Measurements from ENCODE around the gene SLC25A10.
"Not testable (repeated sequence)": the region's sequence is repeated elsewhere in the genome, so short reads cannot be mapped to it uniquely, and the experiment has no call there.

SLC25A10 gene

DNA sequence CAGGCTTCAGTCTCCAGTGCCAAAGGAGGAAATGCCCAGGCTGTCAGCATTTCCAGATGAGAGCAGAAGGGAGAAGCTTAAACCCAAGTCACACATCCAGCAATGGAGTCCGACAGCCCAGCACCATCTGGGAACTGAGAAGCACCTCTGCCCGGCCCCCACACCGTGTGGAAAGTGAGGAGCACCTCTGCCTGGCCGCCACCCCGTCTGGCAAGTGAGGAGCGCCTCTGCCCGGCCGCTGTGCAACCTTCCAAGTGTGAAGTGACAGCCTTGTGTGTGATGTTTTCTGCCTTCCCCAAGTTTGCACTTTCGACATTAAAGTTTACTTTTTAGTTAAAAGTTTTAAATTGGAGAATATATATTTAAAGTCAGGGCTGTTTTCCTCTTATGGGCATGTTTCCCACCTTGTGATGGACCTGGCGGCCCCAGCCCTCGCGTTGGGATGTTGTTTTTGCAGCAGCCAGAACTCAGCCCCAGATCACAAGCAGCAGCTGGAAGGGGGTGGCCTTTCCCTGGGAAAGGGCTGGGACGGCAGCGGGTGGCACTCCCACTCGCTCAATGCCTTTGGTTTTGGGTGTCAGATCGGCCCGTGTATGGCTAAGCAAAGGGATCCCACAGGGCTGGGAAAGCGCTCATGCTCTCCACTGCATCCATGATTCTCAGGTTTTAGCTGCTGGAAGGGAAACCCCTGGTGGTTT lies 38.4 kb upstream of the SLC25A10 start:
- no peaks in the 10 kb centered on the region for H3K27me3 ChIP-seq (ENCODE audit: insufficient read depth, poor library complexity, severe bottlenecking)
- no peak for ATAC-seq (ENCODE audit: low read depth)
- no peak overlapping the region for H3K27ac ChIP-seq (ENCODE audit: poor library complexity, severe bottlenecking)
- H3K36me3 ChIP-seq (ENCODE audit: low read depth) = peaks cover 59% of the 10 kb centered on the region
- H3K9me3 ChIP-seq (ENCODE audit: severe bottlenecking) = no peaks in the 10 kb centered on the region
- no peak for DNase-seq (ENCODE audit: low spot score)
- TF ChIP-seq, protein P1, sequence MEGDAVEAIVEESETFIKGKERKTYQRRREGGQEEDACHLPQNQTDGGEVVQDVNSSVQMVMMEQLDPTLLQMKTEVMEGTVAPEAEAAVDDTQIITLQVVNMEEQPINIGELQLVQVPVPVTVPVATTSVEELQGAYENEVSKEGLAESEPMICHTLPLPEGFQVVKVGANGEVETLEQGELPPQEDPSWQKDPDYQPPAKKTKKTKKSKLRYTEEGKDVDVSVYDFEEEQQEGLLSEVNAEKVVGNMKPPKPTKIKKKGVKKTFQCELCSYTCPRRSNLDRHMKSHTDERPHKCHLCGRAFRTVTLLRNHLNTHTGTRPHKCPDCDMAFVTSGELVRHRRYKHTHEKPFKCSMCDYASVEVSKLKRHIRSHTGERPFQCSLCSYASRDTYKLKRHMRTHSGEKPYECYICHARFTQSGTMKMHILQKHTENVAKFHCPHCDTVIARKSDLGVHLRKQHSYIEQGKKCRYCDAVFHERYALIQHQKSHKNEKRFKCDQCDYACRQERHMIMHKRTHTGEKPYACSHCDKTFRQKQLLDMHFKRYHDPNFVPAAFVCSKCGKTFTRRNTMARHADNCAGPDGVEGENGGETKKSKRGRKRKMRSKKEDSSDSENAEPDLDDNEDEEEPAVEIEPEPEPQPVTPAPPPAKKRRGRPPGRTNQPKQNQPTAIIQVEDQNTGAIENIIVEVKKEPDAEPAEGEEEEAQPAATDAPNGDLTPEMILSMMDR (IDR thresholded peaks at IDR 0.05; ENCODE audit: poor library complexity, severe bottlenecking) = no peak
- H3K4me3 ChIP-seq (ENCODE audit: severe bottlenecking) = no peak overlapping the region
- H3K4me1 ChIP-seq (ENCODE audit: insufficient read depth, poor library complexity, severe bottlenecking) = no peaks in the 10 kb centered on the region

DNA sequence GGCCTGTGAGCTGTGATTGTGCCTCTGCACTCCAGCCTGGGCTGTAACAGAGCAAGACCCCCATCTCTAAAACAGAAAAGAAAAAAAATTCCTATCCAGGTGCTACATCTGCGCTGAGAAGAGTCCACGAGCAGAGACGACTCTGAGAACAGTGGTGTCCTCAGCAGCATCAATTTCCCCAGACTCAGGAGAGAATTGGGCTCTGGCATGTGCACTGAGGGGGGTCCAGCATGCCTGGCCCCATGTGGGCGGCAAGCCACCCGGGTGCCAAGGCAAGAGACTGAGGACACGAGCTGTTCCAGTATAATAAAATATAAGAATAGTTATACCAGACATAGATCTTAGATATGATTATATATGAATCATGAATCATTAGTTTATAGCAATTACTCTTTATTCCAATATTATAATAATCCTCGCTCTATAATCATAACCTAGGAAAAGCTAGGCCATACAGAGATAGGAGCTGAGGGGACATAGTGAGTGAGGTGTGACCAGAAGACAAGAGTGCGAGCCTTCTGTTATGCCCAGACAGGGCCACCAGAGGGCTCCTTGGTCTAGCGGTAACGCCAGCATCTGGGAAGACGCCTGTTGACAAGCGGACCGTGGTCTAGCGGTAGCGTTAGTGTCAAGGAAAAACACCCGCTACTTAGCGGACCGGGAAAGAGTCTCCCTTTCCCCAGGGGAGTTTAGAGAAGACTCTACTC lies 36.4 kb upstream of the SLC25A10 start:
- TF ChIP-seq, protein P1 (IDR thresholded peaks at IDR 0.05; ENCODE audit: poor library complexity, severe bottlenecking) = peak; percentile 66
- not testable (repeated sequence) for H3K4me3 ChIP-seq (ENCODE audit: severe bottlenecking); H3K27ac ChIP-seq (ENCODE audit: poor library complexity, severe bottlenecking); H3K4me1 ChIP-seq (ENCODE audit: insufficient read depth, poor library complexity, severe bottlenecking); H3K9me3 ChIP-seq (ENCODE audit: severe bottlenecking); H3K27me3 ChIP-seq (ENCODE audit: insufficient read depth, poor library complexity, severe bottlenecking); ATAC-seq (ENCODE audit: low read depth); DNase-seq (ENCODE audit: low spot score)
- H3K36me3 ChIP-seq (ENCODE audit: low read depth) = peaks cover 40% of the 10 kb centered on the region

DNA sequence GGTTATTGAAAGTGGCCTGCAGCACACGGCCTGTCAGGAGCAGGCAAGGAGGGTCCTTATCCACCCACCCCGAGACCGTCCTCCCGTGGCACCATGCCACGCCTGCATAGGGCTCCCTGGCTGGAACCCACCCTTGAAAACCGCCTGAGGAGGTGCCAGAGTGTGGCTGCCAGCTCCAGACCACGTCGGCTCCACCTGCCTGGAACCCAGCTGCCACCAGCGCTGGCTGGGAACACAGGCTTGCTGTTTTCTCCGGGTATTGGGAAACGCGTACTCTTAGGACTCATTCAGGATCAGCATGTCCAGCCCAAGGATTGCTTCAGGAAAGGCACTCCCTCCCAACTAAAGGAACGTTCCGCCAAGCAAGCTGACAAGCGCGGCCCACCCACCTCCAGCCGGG lies 35.2 kb upstream of the SLC25A10 start:
- DNase-seq (ENCODE audit: low spot score) (no peak), ATAC-seq (ENCODE audit: low read depth) (0 out of 3 replicates have a peak, but pooled peaks have one; percentile 12)
- no peaks in the 10 kb centered on the region for H3K9me3 ChIP-seq (ENCODE audit: severe bottlenecking)
- no peaks in the 10 kb centered on the region for H3K4me1 ChIP-seq (ENCODE audit: insufficient read depth, poor library complexity, severe bottlenecking)
- no peaks in the 10 kb centered on the region for H3K27me3 ChIP-seq (ENCODE audit: insufficient read depth, poor library complexity, severe bottlenecking)
- peaks cover 27% of the 10 kb centered on the region for H3K36me3 ChIP-seq (ENCODE audit: low read depth)
- TF ChIP-seq, protein P1 (IDR thresholded peaks at IDR 0.05; ENCODE audit: poor library complexity, severe bottlenecking) = no peak
- no peak overlapping the region for H3K4me3 ChIP-seq (ENCODE audit: severe bottlenecking)
- H3K27ac ChIP-seq (ENCODE audit: poor library complexity, severe bottlenecking) = no peak overlapping the region

DNA sequence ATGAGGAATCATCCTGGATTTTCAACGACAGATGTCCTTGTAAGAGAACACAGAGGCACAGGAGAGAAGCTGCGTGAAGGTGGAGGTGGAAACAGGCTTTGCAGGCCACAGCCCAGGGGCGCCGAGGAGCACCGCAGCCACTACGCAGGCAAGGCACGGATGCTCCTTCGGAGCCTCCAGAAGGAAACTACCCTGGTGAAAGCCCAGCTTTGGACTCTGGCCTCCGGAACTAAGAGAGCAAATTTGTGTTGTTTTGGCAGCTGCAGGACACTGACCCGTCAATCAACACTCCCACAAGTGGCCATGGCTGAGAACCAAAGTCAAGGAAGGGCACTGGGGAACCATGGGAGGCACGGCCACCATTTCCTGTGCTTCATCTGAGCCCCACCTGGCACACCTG lies 31.9 kb upstream of the SLC25A10 start:
- Histone ChIP-seq H3K4me3 (ENCODE audit: severe bottlenecking) (no peak overlapping the region), H3K27ac (ENCODE audit: poor library complexity, severe bottlenecking) (no peak overlapping the region), H3K4me1 (ENCODE audit: insufficient read depth, poor library complexity, severe bottlenecking) (peaks cover 6% of the 10 kb centered on the region), H3K9me3 (ENCODE audit: severe bottlenecking) (no peaks in the 10 kb centered on the region), H3K27me3 (ENCODE audit: insufficient read depth, poor library complexity, severe bottlenecking) (no peaks in the 10 kb centered on the region), H3K36me3 (ENCODE audit: low read depth) (peaks cover 5% of the 10 kb centered on the region)
- DNase-seq (ENCODE audit: low spot score) (no peak), ATAC-seq (ENCODE audit: low read depth) (no peak)
- TF ChIP-seq, protein P1 (IDR thresholded peaks at IDR 0.05; ENCODE audit: poor library complexity, severe bottlenecking) = no peak

DNA sequence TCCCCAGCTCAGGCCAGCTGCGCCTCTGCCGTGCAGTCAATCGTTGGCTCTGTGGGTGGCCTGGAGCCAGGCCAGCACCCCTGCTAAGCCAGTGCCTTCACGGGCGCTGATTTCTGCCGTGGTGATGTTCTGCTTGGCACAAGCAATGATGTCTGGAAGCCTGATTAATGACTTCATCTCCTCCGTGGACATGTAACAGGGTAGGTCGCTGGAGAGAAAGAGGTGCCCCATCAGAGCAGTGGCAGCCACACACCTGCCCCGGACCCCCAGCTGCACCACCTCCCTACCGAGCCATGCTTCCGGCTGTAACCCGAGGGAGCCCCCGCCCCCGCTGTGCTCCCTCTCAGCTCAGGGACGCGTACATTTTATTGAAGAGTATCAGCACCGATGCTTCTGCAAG lies 30.4 kb upstream of the SLC25A10 start:
- H3K4me3 ChIP-seq (ENCODE audit: severe bottlenecking) = no peak overlapping the region
- no peaks in the 10 kb centered on the region for H3K9me3 ChIP-seq (ENCODE audit: severe bottlenecking)
- peaks cover 13% of the 10 kb centered on the region for H3K36me3 ChIP-seq (ENCODE audit: low read depth)
- H3K27me3 ChIP-seq (ENCODE audit: insufficient read depth, poor library complexity, severe bottlenecking) = no peaks in the 10 kb centered on the region
- TF ChIP-seq, protein P1 (IDR thresholded peaks at IDR 0.05; ENCODE audit: poor library complexity, severe bottlenecking) = no peak
- H3K4me1 ChIP-seq (ENCODE audit: insufficient read depth, poor library complexity, severe bottlenecking) = peaks cover 7% of the 10 kb centered on the region
- no peak overlapping the region for H3K27ac ChIP-seq (ENCODE audit: poor library complexity, severe bottlenecking)
- ATAC-seq (ENCODE audit: low read depth) = no peak
- DNase-seq (ENCODE audit: low spot score) = no peak
